ENCODE measurements around the gene CFAP100.

DNA sequence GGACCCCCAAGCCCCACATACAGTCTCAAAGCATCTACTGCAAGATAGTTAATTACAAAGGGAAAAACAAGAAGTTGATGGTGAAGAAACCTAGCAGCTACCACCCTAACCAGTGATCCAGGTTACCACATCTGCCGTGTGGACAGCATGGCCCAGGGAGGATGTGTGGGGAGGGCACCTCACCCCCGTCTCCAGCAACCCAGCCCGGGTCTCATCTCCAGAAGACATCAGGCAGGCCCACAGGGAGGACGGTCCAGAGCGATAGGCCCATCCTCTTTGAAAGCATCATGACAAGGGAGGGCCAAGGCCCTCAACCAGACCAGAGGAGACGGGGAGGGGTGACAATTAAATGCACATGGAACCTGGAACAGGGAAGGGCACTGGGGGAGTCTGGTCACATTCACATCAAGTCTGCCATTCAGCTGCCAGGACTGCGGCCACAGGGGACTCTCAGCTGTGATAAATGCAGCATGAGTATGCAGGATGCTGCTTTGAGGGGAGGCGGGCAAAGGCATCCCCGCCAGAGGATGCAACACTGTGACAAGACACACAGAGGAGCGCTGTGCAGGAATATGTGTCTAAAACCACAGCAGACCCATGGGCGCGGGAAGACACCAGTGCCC, 62.2 kb downstream of the CFAP100 start:
- TF ChIP-seq, protein P1, sequence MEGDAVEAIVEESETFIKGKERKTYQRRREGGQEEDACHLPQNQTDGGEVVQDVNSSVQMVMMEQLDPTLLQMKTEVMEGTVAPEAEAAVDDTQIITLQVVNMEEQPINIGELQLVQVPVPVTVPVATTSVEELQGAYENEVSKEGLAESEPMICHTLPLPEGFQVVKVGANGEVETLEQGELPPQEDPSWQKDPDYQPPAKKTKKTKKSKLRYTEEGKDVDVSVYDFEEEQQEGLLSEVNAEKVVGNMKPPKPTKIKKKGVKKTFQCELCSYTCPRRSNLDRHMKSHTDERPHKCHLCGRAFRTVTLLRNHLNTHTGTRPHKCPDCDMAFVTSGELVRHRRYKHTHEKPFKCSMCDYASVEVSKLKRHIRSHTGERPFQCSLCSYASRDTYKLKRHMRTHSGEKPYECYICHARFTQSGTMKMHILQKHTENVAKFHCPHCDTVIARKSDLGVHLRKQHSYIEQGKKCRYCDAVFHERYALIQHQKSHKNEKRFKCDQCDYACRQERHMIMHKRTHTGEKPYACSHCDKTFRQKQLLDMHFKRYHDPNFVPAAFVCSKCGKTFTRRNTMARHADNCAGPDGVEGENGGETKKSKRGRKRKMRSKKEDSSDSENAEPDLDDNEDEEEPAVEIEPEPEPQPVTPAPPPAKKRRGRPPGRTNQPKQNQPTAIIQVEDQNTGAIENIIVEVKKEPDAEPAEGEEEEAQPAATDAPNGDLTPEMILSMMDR (IDR thresholded peaks at IDR 0.05; ENCODE audit: insufficient read depth, low read depth, low read length) = no peak
- no peak for TF ChIP-seq EZH2 (IDR thresholded peaks at IDR 0.05; ENCODE audit: insufficient read depth, low read length)
